GM12878 (cell line): Measurements from ENCODE around the gene ADA. TPM values are rescaled to one million over a fixed set of nuclear protein-coding genes. Genes with fewer than 3 reads are reported as not detected.

ENCODE experiments used
- ATAC-seq: fragments of 200-7000 bp; cut with Tn5 transposase; 3 replicates; pipeline ENCODE4 v1.9.1; 2020; ENCODE audit warnings: mild to moderate bottlenecking, moderate library complexity
- BruUV-seq: library from RNA; stranded (reverse); fragments of 400-500 nt; replicated peaks from 2 replicates; lab custom pipeline; 2021; lab: Mats Ljungman, UMichigan
- CTCF ChIA-PET: fragments of 300-600 bp; sonication (Branson Sonifier 250); formaldehyde crosslinking; extraction: SDS; loops from one replicate; lab custom pipeline; 2021; ENCODE audit warnings: inconsistent platforms; lab: Yijun Ruan, JAX
- POLR2A ChIA-PET: fragments of 350-600 bp; formaldehyde crosslinking; extraction: SDS; loops from one replicate; lab custom pipeline; 2021; ENCODE audit warnings: inconsistent platforms; lab: Charles Lee
- RAD21 ChIA-PET: fragments of 300-600 bp; sonication (Branson Sonifier 250); formaldehyde crosslinking; loops from one replicate; lab custom pipeline; 2023; ENCODE audit warnings: antibody characterized with exemption; ENCODE audit not compliant: unreplicated experiment; lab: Charles Lee
- SMC1A ChIA-PET: fragments of 300-600 bp; sonication (Branson Sonifier 250); formaldehyde crosslinking; loops from one replicate; lab custom pipeline; 2023; ENCODE audit not compliant: unreplicated experiment, uncharacterized antibody; lab: Charles Lee
- DNase-seq: peaks from one replicate; pipeline ENCODE4 v3.0.0-alpha.2; 2011; ENCODE audit warnings: low read depth, low spot score
- FAIRE-seq: peaks from 3 replicates; lab custom pipeline; 2011; peaks lifted over from hg19 to GRCh38; lab: Jason Lieb, UNC
- H2AFZ ChIP-seq: 2 replicates; pipeline ENCODE4 v1.6.0; 2011; ENCODE audit warnings: low read depth, low read length, control low read depth; ENCODE audit not compliant: control insufficient read depth
- H3K27ac ChIP-seq: 2 replicates; pipeline ENCODE4 v1.5.1; 2011; ENCODE audit warnings: control low read depth; ENCODE audit not compliant: control insufficient read depth, insufficient read depth
- H3K27me3 ChIP-seq, 2 experiments: replicated peaks in 1 of 2; 2 replicates each; pipeline versions ENCODE4 v1.6.0 to v1.6.1; 2011; ENCODE audit warnings: low read length in 1 of 2; ENCODE audit not compliant: control insufficient read depth in 2 of 2, insufficient read depth in 2 of 2
- H3K36me3 ChIP-seq, 2 experiments: 2 replicates each; pipeline ENCODE4 v1.5.1; 2011; ENCODE audit warnings: low read length in 1 of 2; ENCODE audit not compliant: control insufficient read depth in 2 of 2, insufficient read depth in 2 of 2
- H3K4me1 ChIP-seq: 2 replicates; pipeline ENCODE4 v1.6.1; 2011; ENCODE audit warnings: mild to moderate bottlenecking, low read length, moderate library complexity, mixed read lengths; ENCODE audit not compliant: control insufficient read depth, insufficient read depth
- H3K4me2 ChIP-seq: 2 replicates; pipeline ENCODE4 v1.6.0; 2011; ENCODE audit warnings: control low read depth; ENCODE audit not compliant: control insufficient read depth, insufficient read depth
- H3K4me3 ChIP-seq: fragments of 200-600 bp; sonication (generic); 2 replicates; pipeline ENCODE4 v1.5.1; 2016
- H3K79me2 ChIP-seq: 2 replicates; pipeline ENCODE4 v1.6.0; 2011; ENCODE audit warnings: low read length; ENCODE audit not compliant: control insufficient read depth, insufficient read depth
- H3K9ac ChIP-seq: 2 replicates; pipeline ENCODE4 v1.8.0; 2011; ENCODE audit warnings: low read length, control low read depth, mixed read lengths; ENCODE audit not compliant: control insufficient read depth, insufficient read depth
- H3K9me3 ChIP-seq: replicated peaks from 3 replicates; pipeline ENCODE4 v1.5.1; 2011; ENCODE audit warnings: mild to moderate bottlenecking, low read length; ENCODE audit not compliant: control insufficient read depth, insufficient read depth
- H4K20me1 ChIP-seq: 2 replicates; pipeline ENCODE4 v1.6.0; 2011; ENCODE audit not compliant: control insufficient read depth, insufficient read depth
- CUX1 ChIP-seq: IDR thresholded peaks from 2 replicates; pipeline ENCODE4 v1.6.1; 2012; ENCODE audit warnings: improper control_type of control experiment, low read depth, low read length; ENCODE audit not compliant: insufficient replicate concordance
- ELK1 ChIP-seq: IDR thresholded peaks from 2 replicates; pipeline ENCODE4 v1.6.1; 2012; ENCODE audit warnings: low read depth, low read length, improper control_type of control experiment
- MAX ChIP-seq: IDR thresholded peaks from 2 replicates; pipeline ENCODE4 v1.6.1; 2012; ENCODE audit warnings: low read depth, low read length, improper control_type of control experiment
- NR2F1 ChIP-seq: fragments of 450-650 bp; conservative IDR thresholded peaks from 2 replicates; pipeline ENCODE4 v1.6.1; 2017; ENCODE audit warnings: mild to moderate bottlenecking
- RELA ChIP-seq: fragments of 450-650 bp; IDR thresholded peaks from 2 replicates; pipeline ENCODE4 v1.8.0; 2014; ENCODE audit warnings: borderline replicate concordance; ENCODE audit not compliant: partially characterized antibody
- SP1 ChIP-seq: IDR thresholded peaks from one replicate; pipeline ENCODE4 v1.6.1; 2011; ENCODE audit warnings: low read depth, low read length
- STAT1 ChIP-seq: fragments of 450-650 bp; conservative IDR thresholded peaks from 2 replicates; pipeline ENCODE4 v1.6.1; 2014; ENCODE audit warnings: antibody characterized with exemption, mild to moderate bottlenecking
- TAF1 ChIP-seq: IDR thresholded peaks from 2 replicates; pipeline ENCODE4 v1.6.1; 2011; ENCODE audit warnings: mild to moderate bottlenecking, low read depth, low read length, borderline replicate concordance
- ZBTB33 ChIP-seq: fragments of 450-650 bp; IDR thresholded peaks from 2 replicates; pipeline ENCODE4 v1.6.1; 2017; ENCODE audit warnings: mild to moderate bottlenecking
- ZNF207 ChIP-seq: fragments of 450-650 bp; IDR thresholded peaks from 2 replicates; pipeline ENCODE4 v1.6.1; 2014; ENCODE audit warnings: antibody characterized with exemption, mild to moderate bottlenecking, borderline replicate concordance
- ZNF687 ChIP-seq: fragments of 450-650 bp; IDR thresholded peaks from 2 replicates; pipeline ENCODE4 v1.6.1; 2017; ENCODE audit warnings: mild to moderate bottlenecking, moderate library complexity
- WGBS: methylation state at CpG from one replicate; pipeline ENCODE4 v1.1.6; 2016; ENCODE audit warnings: low lambda C conversion rate; ENCODE audit not compliant: insufficient replicate concordance, insufficient coverage; ENCODE audit errors: missing lambda C conversion rate; 5-methylcytosine and 5-hydroxymethylcytosine counted together
- in situ Hi-C: fragments of 300-500 bp; cut with MboI; formaldehyde crosslinking; loops from 9 replicates; pipeline ENCODE4 v1.14.3; 2018; ENCODE audit warnings: mixed read lengths
- intact Hi-C: fragments of 100-400 bp; cut with micrococcal nuclease; formaldehyde crosslinking; loops from one replicate; pipeline ENCODE4 v1.14.2; 2022; ENCODE audit not compliant: unreplicated experiment
- polyA plus RNA-seq, 11 experiments: library from polyadenylated mRNA; depleted of rRNA in 4 of 11; unstranded in 6 of 11; stranded (reverse) in 5 of 11; fragments of >200 nt; fragmentation: Nextera tagmentation in 4 of 11; fragmentation: Illumina TruSeq in 1 of 11; extraction: Ambion mirVana in 4 of 11; extraction: Trizol in 1 of 11; gene quantifications; 1 replicate in 1 of 11; 2 replicates in 10 of 11; pipeline versions ENCODE4 v1.2.1 to v1.2.3, GENCODE V29; 2011 to 2016; ENCODE audit warnings: inconsistent platforms in 2 of 11, missing spikeins in 2 of 11, low read depth in 1 of 11
- total RNA-seq, 4 experiments: library from RNA; depleted of rRNA in 3 of 4; stranded (reverse); fragments of >200 nt in 3 of 4; fragmentation: Illumina TruSeq in 1 of 4; extraction: Trizol in 1 of 4; gene quantifications; 2 replicates each; pipeline versions ENCODE4 v1.2.1 to v1.2.3, GENCODE V29; 2013 to 2021

ADA gene
- total and polyA plus RNA-seq, 10 of the 15 experiments (the other 5 are each of a cell fraction or from before 2014, with no cell fraction given): 40.9 to 217 (median 90.8) TPM

GRCh38 chr20:44690781-44691423 is 39.4 kb upstream of the ADA start:
- ChIA-PET POLR2A (interaction anchor here (0.6 kb wide), 1 partner anchor 44 kb away, joined by 4 read pairs; no protein-coding TSS in a partner anchor), CTCF (no interaction called here), RAD21 (no interaction called here), SMC1A (no interaction called here)
- no peak overlapping the region for H3K4me2 ChIP-seq
- ATAC-seq (no peak), FAIRE-seq (no peak), DNase-seq (no peak)
- intact Hi-C loops (no loop called here), in situ Hi-C loops (no loop called here)
- no peaks in the 10 kb centered on the region for H3K79me2 ChIP-seq
- H3K4me1 ChIP-seq: peaks cover 10% of the 10 kb centered on the region
- no peaks in the 10 kb centered on the region for H4K20me1 ChIP-seq
- no peaks in the 10 kb centered on the region for H3K36me3 ChIP-seq
- H3K27me3 ChIP-seq: no peaks in the 10 kb centered on the region
- no peaks in the 10 kb centered on the region; the same call in 2 of the 3 replicates for H3K9me3 ChIP-seq
- 73% methylated on average over 9 of the region's 9 CpGs for WGBS
- no peak overlapping the region for H3K27ac ChIP-seq
- no peak overlapping the region for H2AFZ ChIP-seq
- no TSS peak for BruUV-seq
- no peak overlapping the region for H3K9ac ChIP-seq
- no peak overlapping the region for H3K4me3 ChIP-seq
- no peak for TF ChIP-seq SP1
- no peak for TF ChIP-seq CUX1
- TF ChIP-seq NR2F1: no peak
- no peak for TF ChIP-seq MAX
- TF ChIP-seq ZNF687: no peak
- TF ChIP-seq RELA: no peak
- TF ChIP-seq ZNF207: no peak
- no peak for TF ChIP-seq ELK1
- TF ChIP-seq ZBTB33: no peak
- TF ChIP-seq TAF1: no peak
- TF ChIP-seq STAT1: no peak
